NB4 (cell line): ENCODE results near the gene NOP16.
A peak's percentile ranks its signal among the peaks of the same experiment; 100 is the strongest.

ENCODE experiments used
- DNase-seq: peaks from one replicate; pipeline ENCODE4 v3.0.0; 2010; ENCODE audit warnings: low read depth
- H3K4me3 ChIP-seq: one replicate; pipeline ENCODE4 v1.5.1; 2011; ENCODE audit warnings: mild to moderate bottlenecking, low read depth, low read length, moderate library complexity
- MYC ChIP-seq: IDR thresholded peaks from 2 replicates; pipeline ENCODE4 v1.6.1; 2011; ENCODE audit warnings: low read depth, low read length
- POLR2A ChIP-seq: IDR thresholded peaks from 2 replicates; pipeline ENCODE4 v1.6.1; 2011; ENCODE audit warnings: mild to moderate bottlenecking; ENCODE audit not compliant: insufficient read length; ENCODE audit errors: extremely low read depth
- TF ChIP-seq, protein P1 (sequence below): IDR thresholded peaks from 2 replicates; pipeline ENCODE4 v1.6.1; 2011; ENCODE audit warnings: low read depth, low read length
- TF ChIP-seq, protein P2 (sequence below): IDR thresholded peaks from one replicate; pipeline ENCODE4 v1.5.1; 2012; ENCODE audit warnings: low read depth, low read length

NOP16 gene

DNA sequence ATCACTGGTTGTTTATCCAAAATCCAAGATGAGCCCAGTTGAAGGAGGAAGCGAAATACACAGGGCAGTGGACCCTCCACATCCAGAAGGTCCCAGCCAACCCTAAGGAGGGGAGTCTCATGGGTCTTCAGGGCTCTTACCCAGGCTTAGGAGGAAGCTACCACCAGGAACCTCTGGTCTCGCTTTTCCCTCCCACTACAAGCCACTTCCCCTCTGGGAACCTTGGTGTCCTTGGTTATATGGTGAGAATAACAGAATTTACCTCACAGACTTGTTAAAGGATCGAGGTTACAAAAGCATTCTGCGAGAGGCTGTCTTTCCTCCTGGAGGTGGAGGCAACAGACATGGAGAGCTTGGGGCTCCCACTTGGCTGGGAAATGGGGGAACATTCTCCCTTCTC is 3.6 kb upstream of the NOP16 start:
- TF ChIP-seq MYC, result no peak
- TF ChIP-seq, protein P1, sequence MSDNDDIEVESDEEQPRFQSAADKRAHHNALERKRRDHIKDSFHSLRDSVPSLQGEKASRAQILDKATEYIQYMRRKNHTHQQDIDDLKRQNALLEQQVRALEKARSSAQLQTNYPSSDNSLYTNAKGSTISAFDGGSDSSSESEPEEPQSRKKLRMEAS, result peak; percentile 44; the same call in 1 of the 2 replicates
- no peak overlapping the region for H3K4me3 ChIP-seq
- peak; percentile 88 for DNase-seq

DNA sequence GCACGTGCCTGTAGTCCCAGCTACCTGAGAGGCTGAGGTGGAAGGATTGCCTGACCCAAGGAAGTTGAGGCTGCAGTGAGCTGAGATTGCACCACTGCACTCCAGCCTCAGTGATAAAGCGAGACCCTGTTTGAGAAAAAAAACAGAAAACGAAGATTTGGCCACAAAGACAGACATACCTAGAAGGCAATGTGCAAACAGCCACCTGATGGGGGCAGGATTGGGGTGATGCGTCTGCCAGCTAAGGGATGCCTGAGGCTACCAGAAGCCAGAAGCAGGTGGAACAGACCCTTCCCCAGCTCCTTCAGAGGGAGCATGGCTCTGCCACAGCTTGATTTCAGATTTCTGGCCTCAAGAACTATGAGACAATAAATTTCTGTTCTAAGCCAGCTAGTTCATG is 3.1 kb upstream of the NOP16 start:
- TF ChIP-seq MYC (no peak), POLR2A (no peak)
- TF ChIP-seq, protein P1, result no peak
- TF ChIP-seq, protein P2, sequence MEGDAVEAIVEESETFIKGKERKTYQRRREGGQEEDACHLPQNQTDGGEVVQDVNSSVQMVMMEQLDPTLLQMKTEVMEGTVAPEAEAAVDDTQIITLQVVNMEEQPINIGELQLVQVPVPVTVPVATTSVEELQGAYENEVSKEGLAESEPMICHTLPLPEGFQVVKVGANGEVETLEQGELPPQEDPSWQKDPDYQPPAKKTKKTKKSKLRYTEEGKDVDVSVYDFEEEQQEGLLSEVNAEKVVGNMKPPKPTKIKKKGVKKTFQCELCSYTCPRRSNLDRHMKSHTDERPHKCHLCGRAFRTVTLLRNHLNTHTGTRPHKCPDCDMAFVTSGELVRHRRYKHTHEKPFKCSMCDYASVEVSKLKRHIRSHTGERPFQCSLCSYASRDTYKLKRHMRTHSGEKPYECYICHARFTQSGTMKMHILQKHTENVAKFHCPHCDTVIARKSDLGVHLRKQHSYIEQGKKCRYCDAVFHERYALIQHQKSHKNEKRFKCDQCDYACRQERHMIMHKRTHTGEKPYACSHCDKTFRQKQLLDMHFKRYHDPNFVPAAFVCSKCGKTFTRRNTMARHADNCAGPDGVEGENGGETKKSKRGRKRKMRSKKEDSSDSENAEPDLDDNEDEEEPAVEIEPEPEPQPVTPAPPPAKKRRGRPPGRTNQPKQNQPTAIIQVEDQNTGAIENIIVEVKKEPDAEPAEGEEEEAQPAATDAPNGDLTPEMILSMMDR, result peak; percentile 3
- no peak overlapping the region for H3K4me3 ChIP-seq
- no peak for DNase-seq

DNA sequence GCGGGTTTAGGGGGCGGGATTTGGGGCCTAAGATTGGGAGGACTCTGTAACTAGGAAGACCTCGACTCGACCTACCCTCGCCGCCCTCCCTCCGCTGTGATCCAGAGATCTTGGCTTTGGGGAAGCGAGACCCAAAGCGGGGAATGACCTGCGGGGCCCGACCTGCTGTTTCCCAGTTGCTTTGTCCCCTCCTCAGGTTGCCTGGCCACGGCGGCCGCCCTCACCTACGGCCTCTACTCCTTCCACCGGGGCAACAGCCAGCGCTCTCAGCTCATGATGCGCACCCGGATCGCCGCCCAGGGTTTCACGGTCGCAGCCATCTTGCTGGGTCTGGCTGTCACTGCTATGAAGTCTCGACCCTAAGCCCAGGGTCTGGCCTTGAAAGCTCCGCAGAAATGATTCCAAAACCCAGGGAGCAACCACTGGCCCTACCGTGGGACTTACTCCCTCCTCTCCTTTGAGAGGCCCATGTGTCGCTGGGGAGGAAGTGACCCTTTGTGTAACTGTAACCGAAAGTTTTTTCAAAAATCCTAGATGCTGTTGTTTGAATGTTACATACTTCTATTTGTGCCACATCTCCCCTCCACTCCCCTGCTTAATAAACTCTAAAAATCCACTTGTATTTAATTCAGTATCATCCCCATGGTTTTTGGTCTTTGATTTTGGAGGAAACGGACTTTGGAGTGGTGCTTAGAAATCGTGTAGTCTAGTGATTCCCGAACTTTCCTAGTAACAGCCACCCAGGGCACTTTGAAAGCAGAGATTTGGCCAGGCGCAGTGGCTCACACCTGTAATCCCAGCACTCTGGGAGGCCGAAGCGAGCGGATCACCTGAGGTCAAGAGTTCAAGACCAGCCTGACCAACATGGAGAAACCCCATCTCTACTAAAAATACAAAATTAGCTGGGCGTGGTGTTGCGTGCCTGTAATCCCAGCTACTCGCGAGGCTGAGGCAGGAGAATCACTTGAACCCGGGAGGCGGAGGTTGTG is 1.0 kb upstream of the NOP16 start:
- no peak for DNase-seq
- TF ChIP-seq, protein P1, result no peak
- peak; percentile 77 for TF ChIP-seq POLR2A
- H3K4me3 ChIP-seq, result peak overlapping the region; percentile 95

DNA sequence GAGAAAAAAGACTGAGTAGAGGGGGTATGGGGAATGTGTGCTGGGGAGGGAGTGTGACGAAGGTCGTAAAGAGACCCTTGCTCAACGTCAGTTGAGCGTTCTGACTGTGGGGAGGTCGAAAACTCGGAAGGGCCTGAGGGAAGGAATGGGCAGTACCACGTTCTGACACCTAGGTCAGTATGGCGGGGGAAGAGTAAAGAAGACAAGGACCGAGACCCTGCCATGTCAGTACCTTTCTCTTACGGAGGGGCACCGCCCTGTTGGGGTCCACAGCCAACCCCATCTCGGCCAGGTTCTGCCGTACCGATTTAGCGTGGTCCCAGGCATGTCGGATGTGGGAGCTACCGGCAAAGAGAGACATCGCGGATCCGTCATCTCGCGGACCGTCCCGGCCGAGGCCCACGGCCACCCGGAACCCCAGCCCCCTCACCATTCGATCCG is 375 bp downstream of the NOP16 start:
- H3K4me3 ChIP-seq, result peak overlapping the region; percentile 95
- TF ChIP-seq MYC, result peak; percentile 44; the same call in 1 of the 2 replicates
- TF ChIP-seq, protein P1, result no peak
- peak; percentile 64 for DNase-seq

DNA sequence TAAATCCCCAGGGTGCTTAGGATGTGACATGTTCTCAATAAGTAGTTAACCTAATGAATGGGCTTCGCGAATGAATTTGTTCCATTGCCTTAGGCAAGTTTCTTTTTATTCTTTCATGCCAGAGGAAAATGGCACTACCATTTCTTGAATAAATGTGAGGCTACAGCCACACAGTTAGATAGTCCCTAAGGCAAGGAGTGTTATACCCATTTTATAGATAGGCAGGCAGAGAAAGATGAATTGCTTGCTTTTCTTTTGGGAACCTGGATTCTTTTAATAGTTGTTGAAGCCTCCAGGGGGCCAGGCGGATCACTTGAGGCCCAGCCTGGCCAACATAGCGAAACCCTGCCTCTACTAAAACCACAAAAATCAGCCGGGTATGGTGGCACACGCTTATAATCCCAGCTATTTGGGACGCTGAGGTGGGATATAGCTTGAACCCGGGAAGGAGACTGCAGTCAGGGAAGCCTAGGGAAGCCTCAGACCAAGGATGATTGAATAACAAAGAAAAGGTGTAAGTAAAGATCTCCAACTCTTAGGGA is 943 bp downstream of the NOP16 start:
- H3K4me3 ChIP-seq, result peak overlapping the region; percentile 95
- no peak for DNase-seq
- TF ChIP-seq, protein P1, result no peak
- no peak for TF ChIP-seq MYC
- TF ChIP-seq, protein P2, result no peak
- no peak for TF ChIP-seq POLR2A

DNA sequence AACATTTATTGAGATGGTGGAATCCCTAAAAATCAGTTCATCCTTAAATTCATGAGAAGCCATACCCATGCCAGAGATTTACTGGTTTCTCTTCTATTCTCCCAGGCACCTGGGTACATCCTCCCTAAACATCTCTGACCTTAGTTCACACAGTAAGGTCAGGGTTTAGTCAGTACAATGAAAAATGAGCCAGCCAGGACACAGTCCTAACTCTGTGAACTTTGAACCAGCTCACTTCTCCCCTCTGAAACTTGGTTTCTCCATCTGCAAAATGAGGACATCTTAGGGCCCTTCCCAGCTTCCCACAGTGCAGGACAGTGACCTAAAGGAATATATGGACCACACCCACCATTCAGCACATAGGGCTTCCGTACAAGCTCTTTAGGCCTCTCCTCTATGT is 1.9 kb downstream of the NOP16 start:
- peak overlapping the region; percentile 95 for H3K4me3 ChIP-seq
- TF ChIP-seq POLR2A (no peak), MYC (no peak)
- TF ChIP-seq, protein P1, result no peak
- TF ChIP-seq, protein P2, result no peak
- no peak for DNase-seq

DNA sequence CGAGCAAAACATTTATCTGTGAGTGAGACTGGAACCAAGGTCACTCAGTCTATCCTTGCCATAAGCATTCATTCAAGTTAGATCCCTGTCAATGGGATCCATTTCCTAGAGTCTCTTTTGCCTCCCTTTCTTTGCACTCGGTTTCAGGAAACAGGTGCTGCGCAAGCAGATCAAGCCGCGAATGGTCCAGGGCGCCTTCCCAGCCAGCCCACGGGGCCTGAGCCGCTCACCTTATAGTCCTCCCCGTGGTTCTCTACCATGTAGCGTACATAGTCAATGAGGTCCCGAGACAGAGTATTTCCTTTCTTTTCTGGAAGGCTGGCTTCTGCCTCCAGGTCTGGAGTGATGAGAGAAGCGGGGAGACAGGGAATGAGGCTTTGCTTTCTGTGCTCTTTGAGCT is 3.4 kb downstream of the NOP16 start:
- H3K4me3 ChIP-seq, result no peak overlapping the region
- no peak for DNase-seq
- TF ChIP-seq, protein P1, result no peak
- TF ChIP-seq MYC (no peak), POLR2A (no peak)
- TF ChIP-seq, protein P2, result no peak
